Measurements from ENCODE around the gene ZBED4.

Gene ZBED4

GRCh38 chr22:49936973-49937757 lies 83.5 kb downstream of the ZBED4 start:
- no peak for DNase-seq (ENCODE audit: low read depth)

GRCh38 chr22:49937758-49938564 lies 84.3 kb downstream of the ZBED4 start:
- DNase-seq (ENCODE audit: low read depth), result no peak

- DNase-seq (ENCODE audit: low read depth), result no peak
These were observed 85.0 kb downstream of the ZBED4 start for GRCh38 chr22:49938565-49939136.
